Central memory CD8-positive, alpha-beta T cell (primary cell): Measurements from ENCODE around the gene EZH2.

Experiments
- ATAC-seq: fragments of 150-1000 bp; cut with Tn5 transposase; replicated peaks from 2 replicates; pipeline ENCODE4 v1.10.0; 2022; ENCODE audit warnings: mild to moderate bottlenecking, moderate FRiP score, moderate number of reproducible peaks; ENCODE audit not compliant: poor library complexity, severe bottlenecking; ENCODE audit errors: extremely low read depth
- DNase-seq, 2 donors: peaks; one replicate each; pipeline ENCODE4 v3.0.0; 2021; ENCODE audit warnings: low spot score in 2 of 2
- H3K27ac Mint-ChIP-seq: one replicate; pipeline ENCODE4 v1.8.0; 2022; ENCODE audit warnings: low read depth, mild to moderate bottlenecking, moderate library complexity, mixed read lengths
- H3K27me3 Mint-ChIP-seq: one replicate; pipeline ENCODE4 v1.8.0; 2022; ENCODE audit warnings: mixed read lengths
- H3K36me3 Mint-ChIP-seq: one replicate; pipeline ENCODE4 v1.8.0; 2022; ENCODE audit warnings: mild to moderate bottlenecking, moderate library complexity, mixed read lengths; ENCODE audit not compliant: insufficient read depth
- H3K4me1 Mint-ChIP-seq: one replicate; pipeline ENCODE4 v1.8.0; 2022; ENCODE audit warnings: mixed read lengths
- H3K4me3 Mint-ChIP-seq: one replicate; pipeline ENCODE4 v1.8.0; 2022; ENCODE audit warnings: mild to moderate bottlenecking, moderate library complexity, mixed read lengths
- H3K9me3 Mint-ChIP-seq: one replicate; pipeline ENCODE4 v1.8.0; 2022; ENCODE audit warnings: mixed read lengths

EZH2 gene

GRCh38 chr7:148847815-148848734 lies 36.0 kb downstream of the EZH2 start:
- Mint-ChIP-seq H3K4me3 (no peak overlapping the region), H3K9me3 (no peaks in the 10 kb centered on the region), H3K27me3 (no peaks in the 10 kb centered on the region), H3K36me3 (peaks cover 16% of the 10 kb centered on the region), H3K27ac (no peak overlapping the region), H3K4me1 (peaks cover 37% of the 10 kb centered on the region)
- DNase-seq (no peak), ATAC-seq (no peak)

GRCh38 chr7:148838905-148839304 lies 45.2 kb downstream of the EZH2 start:
- ATAC-seq: peak; percentile 75
- Mint-ChIP-seq H3K4me1 (peaks cover 28% of the 10 kb centered on the region), H3K9me3 (peaks cover 5% of the 10 kb centered on the region), H3K27me3 (no peaks in the 10 kb centered on the region), H3K36me3 (peaks cover 4% of the 10 kb centered on the region), H3K27ac (peak overlapping the region; percentile 11), H3K4me3 (peak overlapping the region; percentile 18)
- DNase-seq: no peak

- no peak overlapping the region for H3K27ac Mint-ChIP-seq
- H3K4me3 Mint-ChIP-seq: no peak overlapping the region
- H3K27me3 Mint-ChIP-seq: no peaks in the 10 kb centered on the region
- peaks cover 22% of the 10 kb centered on the region for H3K4me1 Mint-ChIP-seq
- H3K9me3 Mint-ChIP-seq: peaks cover 5% of the 10 kb centered on the region
- peaks cover 6% of the 10 kb centered on the region for H3K36me3 Mint-ChIP-seq
- ATAC-seq (no peak), DNase-seq (no peak)
Measured at GRCh38 chr7:148835854-148836253, 48.2 kb downstream of the EZH2 start.

DNA sequence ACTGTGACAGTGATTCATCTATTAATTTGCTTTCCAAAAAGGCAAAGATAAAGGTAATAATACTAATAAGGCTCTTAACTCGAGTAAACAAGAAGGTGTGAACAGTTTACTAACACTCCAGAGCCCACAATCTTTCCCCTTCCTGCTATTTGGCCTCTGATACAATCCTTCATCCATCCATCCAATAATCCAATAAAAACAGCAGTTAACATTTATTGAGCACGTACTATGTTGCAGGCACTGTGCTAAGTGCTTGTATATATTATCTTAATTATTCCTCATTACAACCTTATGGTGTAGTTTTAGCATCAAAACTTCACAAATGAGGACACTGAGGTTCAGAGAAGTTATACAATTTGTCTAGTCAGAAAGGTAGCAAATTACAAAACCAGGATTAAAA lies 49.5 kb downstream of the EZH2 start:
- H3K27ac Mint-ChIP-seq: no peak overlapping the region
- no peak overlapping the region for H3K4me3 Mint-ChIP-seq
- DNase-seq (no peak), ATAC-seq (no peak)
- H3K9me3 Mint-ChIP-seq: peaks cover 5% of the 10 kb centered on the region
- no peaks in the 10 kb centered on the region for H3K27me3 Mint-ChIP-seq
- peaks cover 17% of the 10 kb centered on the region for H3K4me1 Mint-ChIP-seq
- H3K36me3 Mint-ChIP-seq: peaks cover 7% of the 10 kb centered on the region

DNA sequence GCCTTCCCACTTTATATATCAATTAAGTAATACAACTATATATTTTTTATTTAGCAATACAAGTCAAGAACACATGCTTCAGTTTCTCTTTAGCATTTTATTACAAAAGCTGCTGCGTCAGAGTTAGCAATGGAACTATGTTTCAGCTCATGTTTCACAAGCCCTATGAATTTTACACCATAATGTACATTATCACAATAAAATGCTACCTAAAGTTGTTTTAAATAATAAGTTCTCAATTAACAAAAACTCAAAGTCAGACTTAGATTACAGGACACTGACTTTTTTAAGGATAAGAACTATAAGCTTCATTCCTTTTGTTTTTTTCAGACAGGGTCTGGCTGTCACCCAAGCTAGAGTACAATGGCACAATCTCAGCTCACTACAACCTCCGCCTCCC lies 52.3 kb downstream of the EZH2 start:
- no peak overlapping the region for H3K27ac Mint-ChIP-seq
- H3K27me3 Mint-ChIP-seq: no peaks in the 10 kb centered on the region
- peaks cover 7% of the 10 kb centered on the region for H3K36me3 Mint-ChIP-seq

GRCh38 chr7:148830897-148831692 lies 53.0 kb downstream of the EZH2 start:
- no peak overlapping the region for H3K4me3 Mint-ChIP-seq
- peaks cover 7% of the 10 kb centered on the region for H3K36me3 Mint-ChIP-seq
- H3K9me3 Mint-ChIP-seq: no peaks in the 10 kb centered on the region

More for the DNA sequence above, 52.3 kb downstream of the EZH2 start:
- ATAC-seq: no peak
- DNase-seq: no peak
- H3K4me1 Mint-ChIP-seq: no peaks in the 10 kb centered on the region
- no peaks in the 10 kb centered on the region for H3K9me3 Mint-ChIP-seq
- no peak overlapping the region for H3K4me3 Mint-ChIP-seq

DNA sequence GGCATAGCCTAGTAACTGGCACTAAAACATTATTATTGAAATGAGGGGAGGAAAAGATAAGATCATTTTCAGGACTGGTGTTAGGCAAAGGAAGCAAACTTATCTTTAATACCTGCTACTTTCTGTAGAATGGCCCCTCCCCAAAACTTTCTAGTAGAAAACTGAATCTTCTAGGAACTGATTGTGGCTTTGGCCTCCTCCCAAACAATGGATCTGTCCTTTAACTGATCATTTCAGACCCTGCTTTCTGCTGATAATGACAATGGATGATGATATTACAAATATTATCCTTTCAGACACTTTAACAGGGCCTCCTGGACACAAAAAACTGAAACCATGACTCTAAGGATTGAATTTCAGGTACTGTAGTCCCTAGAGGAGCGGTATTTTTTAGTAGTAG lies 55.1 kb downstream of the EZH2 start:
- H3K4me3 Mint-ChIP-seq: no peak overlapping the region
- H3K4me1 Mint-ChIP-seq: no peaks in the 10 kb centered on the region
- no peaks in the 10 kb centered on the region for H3K27me3 Mint-ChIP-seq
- no peak overlapping the region for H3K27ac Mint-ChIP-seq
- DNase-seq (no peak), ATAC-seq (no peak)
- H3K36me3 Mint-ChIP-seq: peaks cover 7% of the 10 kb centered on the region
- H3K9me3 Mint-ChIP-seq: no peaks in the 10 kb centered on the region

More at GRCh38 chr7:148830897-148831692, 53.0 kb downstream of the EZH2 start:
- no peaks in the 10 kb centered on the region for H3K27me3 Mint-ChIP-seq
- no peak overlapping the region for H3K27ac Mint-ChIP-seq
- H3K4me1 Mint-ChIP-seq: no peaks in the 10 kb centered on the region
- ATAC-seq (no peak), DNase-seq (no peak)

DNA sequence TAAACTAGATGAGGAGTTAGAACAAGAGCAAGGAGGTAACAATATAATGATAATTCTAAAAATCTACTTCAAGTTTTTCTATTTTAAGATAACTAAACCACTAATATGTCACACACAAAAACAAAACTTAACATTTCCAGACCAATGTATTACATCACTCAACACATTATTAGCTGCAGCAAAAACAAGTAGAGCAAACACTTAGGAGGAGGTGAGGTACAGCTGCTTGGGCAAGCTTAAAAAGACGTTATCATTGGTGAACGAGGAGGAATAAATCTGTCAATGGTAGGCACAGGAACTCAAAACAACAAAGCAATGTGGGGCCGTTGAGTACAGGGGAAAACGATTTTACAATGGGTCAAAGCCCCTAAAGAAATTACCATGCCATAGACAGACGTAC lies 58.8 kb downstream of the EZH2 start:
- ATAC-seq (no peak), DNase-seq (no peak)
- Mint-ChIP-seq H3K27me3 (no peaks in the 10 kb centered on the region), H3K36me3 (peaks cover 5% of the 10 kb centered on the region), H3K27ac (no peak overlapping the region), H3K4me1 (no peaks in the 10 kb centered on the region), H3K9me3 (no peaks in the 10 kb centered on the region), H3K4me3 (no peak overlapping the region)

GRCh38 chr7:148824864-148825263 lies 59.2 kb downstream of the EZH2 start:
- Mint-ChIP-seq H3K9me3 (no peaks in the 10 kb centered on the region), H3K4me1 (no peaks in the 10 kb centered on the region), H3K27ac (no peak overlapping the region), H3K36me3 (peaks cover 5% of the 10 kb centered on the region), H3K4me3 (no peak overlapping the region), H3K27me3 (no peaks in the 10 kb centered on the region)
- DNase-seq (no peak), ATAC-seq (no peak)

DNA sequence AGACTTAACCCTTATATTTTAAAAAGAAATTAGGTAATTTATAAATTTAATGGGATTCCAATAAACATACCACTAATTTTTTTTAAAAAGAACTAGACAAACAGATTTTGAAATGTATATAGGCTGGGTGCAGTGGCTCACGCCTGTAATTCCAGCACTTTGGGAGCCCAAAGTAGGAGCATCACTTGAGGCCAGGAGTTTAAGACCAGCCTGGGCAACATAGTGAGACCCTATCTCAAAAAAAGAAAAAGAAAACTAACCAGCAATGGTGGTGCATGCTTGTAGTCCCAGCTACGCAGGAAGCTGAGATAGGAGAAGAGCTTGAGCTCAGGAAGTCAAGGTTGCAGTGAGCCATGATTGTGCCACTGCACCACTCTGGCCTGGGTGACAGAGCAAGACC lies 62.7 kb downstream of the EZH2 start:
- Mint-ChIP-seq H3K4me1 (no peaks in the 10 kb centered on the region), H3K36me3 (peaks cover 2% of the 10 kb centered on the region), H3K4me3 (no peak overlapping the region), H3K27ac (no peak overlapping the region), H3K9me3 (no peaks in the 10 kb centered on the region), H3K27me3 (no peaks in the 10 kb centered on the region)
- DNase-seq (no peak), ATAC-seq (no peak)

GRCh38 chr7:148819697-148820360 lies 64.3 kb downstream of the EZH2 start:
- Mint-ChIP-seq H3K9me3 (no peaks in the 10 kb centered on the region), H3K4me1 (no peaks in the 10 kb centered on the region), H3K27me3 (no peaks in the 10 kb centered on the region), H3K27ac (no peak overlapping the region), H3K36me3 (peaks cover 2% of the 10 kb centered on the region), H3K4me3 (no peak overlapping the region)
- ATAC-seq: no peak
- DNase-seq: no peak

- Mint-ChIP-seq H3K4me1 (no peaks in the 10 kb centered on the region), H3K9me3 (no peaks in the 10 kb centered on the region), H3K4me3 (no peak overlapping the region), H3K27ac (no peak overlapping the region), H3K27me3 (no peaks in the 10 kb centered on the region), H3K36me3 (peaks cover 2% of the 10 kb centered on the region)
- ATAC-seq (no peak), DNase-seq (no peak)
Measured at GRCh38 chr7:148815612-148816011, 68.5 kb downstream of the EZH2 start.
